B cell (primary cell): ENCODE measurements around the gene RPS8. TPM values are rescaled to one million over a fixed set of nuclear protein-coding genes. Genes with fewer than 3 reads are reported as not detected.
"Not testable (repeated sequence)": the region's sequence is repeated elsewhere in the genome, so short reads cannot be mapped to it uniquely, and the experiment has no call there.

ENCODE experiments used
- ATAC-seq: fragments of 200-7000 bp; cut with Tn5 transposase; one replicate; pipeline ENCODE4 v1.10.0; 2021; ENCODE audit warnings: low read depth, mild to moderate bottlenecking, moderate number of reproducible peaks, moderate library complexity
- CTCF ChIA-PET: fragments of 350-600 bp; sonication (Branson Sonifier 250); formaldehyde crosslinking; loops from one replicate; lab custom pipeline; 2021; ENCODE audit warnings: antibody characterized with exemption, inconsistent platforms; lab: Charles Lee
- POLR2A ChIA-PET: fragments of 350-600 bp; sonication (Branson Sonifier 250); formaldehyde crosslinking; loops from one replicate; lab custom pipeline; 2021; ENCODE audit warnings: antibody characterized with exemption; lab: Charles Lee
- DNase-seq: peaks from one replicate; pipeline ENCODE4 v3.0.0; 2013
- H2AFZ ChIP-seq: 2 replicates; pipeline ENCODE4 v1.6.1; 2012; ENCODE audit warnings: mild to moderate bottlenecking, low read depth, low read length; ENCODE audit not compliant: insufficient read depth, poor library complexity, severe bottlenecking
- H3K27ac ChIP-seq, 2 donors: 1 replicate in 1 of 2; 2 replicates in 1 of 2; pipeline ENCODE4 v1.5.1; 2012 to 2013; ENCODE audit warnings: low read length in 2 of 2, mild to moderate bottlenecking in 2 of 2, moderate library complexity in 1 of 2
- H3K27me3 ChIP-seq, 4 experiments: fragments of 200-600 bp in 1 of 4; sonication (generic) in 1 of 4; replicated peaks in 1 of 4; 1 replicate in 2 of 4; 2 replicates in 2 of 4; pipeline versions ENCODE4 v1.6.1 to v1.7.0; 2013 to 2016; ENCODE audit warnings: low read length in 3 of 4, mild to moderate bottlenecking in 2 of 4, mixed read lengths in 1 of 4, moderate library complexity in 1 of 4; ENCODE audit not compliant: insufficient read depth in 4 of 4, control insufficient read depth in 3 of 4; ENCODE audit errors: control extremely low read depth in 1 of 4
- H3K36me3 ChIP-seq, 2 experiments: replicated peaks in 1 of 2; 1 replicate in 1 of 2; 2 replicates in 1 of 2; pipeline versions ENCODE4 v1.6.1 to v1.7.1; 2013; ENCODE audit warnings: low read length in 1 of 2; ENCODE audit not compliant: insufficient read depth in 2 of 2, control insufficient read depth in 1 of 2; ENCODE audit errors: control extremely low read depth in 1 of 2, extremely low read depth in 1 of 2
- H3K4me1 ChIP-seq, 2 donors: fragments of 200-600 bp in 1 of 2; sonication (generic) in 1 of 2; 1 replicate in 1 of 2; 2 replicates in 1 of 2; pipeline versions ENCODE4 v1.5.1 to v1.6.1; 2013 to 2017; ENCODE audit warnings: low read length in 2 of 2; ENCODE audit not compliant: control insufficient read depth in 2 of 2, insufficient read depth in 2 of 2
- H3K4me2 ChIP-seq: replicated peaks from 2 replicates; pipeline ENCODE3; 2012; ENCODE audit warnings: mild to moderate bottlenecking, low read depth, low read length; ENCODE audit not compliant: poor library complexity, severe bottlenecking
- H3K4me3 ChIP-seq, 5 experiments: fragments of 200-600 bp in 1 of 5; sonication (generic) in 1 of 5; 1 replicate in 3 of 5; 2 replicates in 2 of 5; pipeline versions ENCODE4 v1.5.1 to v1.7.0; 2011 to 2016; ENCODE audit warnings: low read length in 4 of 5, mild to moderate bottlenecking in 4 of 5, low read depth in 2 of 5, control low read depth in 1 of 5, moderate library complexity in 1 of 5; ENCODE audit not compliant: insufficient read depth in 1 of 5; ENCODE audit errors: control extremely low read depth in 1 of 5, extremely low read depth in 1 of 5
- H3K79me2 ChIP-seq: fragments of 200-600 bp; sonication (generic); one replicate; pipeline ENCODE4 v1.6.0; 2016; ENCODE audit warnings: low read length; ENCODE audit not compliant: control insufficient read depth, insufficient read depth
- H3K9ac ChIP-seq: fragments of 200-600 bp; sonication (generic); 2 replicates; pipeline ENCODE4 v1.6.1; 2017; ENCODE audit warnings: mild to moderate bottlenecking, low read length, moderate library complexity
- H3K9me3 ChIP-seq, 3 donors: one replicate each; pipeline versions ENCODE4 v1.6.1 to v1.7.1; 2013; ENCODE audit warnings: low read length in 2 of 3; ENCODE audit not compliant: control insufficient read depth in 2 of 3, insufficient read depth in 1 of 3; ENCODE audit errors: control extremely low read depth in 1 of 3
- H4K20me1 ChIP-seq: 2 replicates; pipeline ENCODE4 v1.6.0; 2012; ENCODE audit warnings: mild to moderate bottlenecking, low read length; ENCODE audit not compliant: insufficient read depth, control insufficient read depth, poor library complexity, severe bottlenecking
- H3K27ac Mint-ChIP-seq: one replicate; pipeline ENCODE4 v1.8.0; 2021; ENCODE audit warnings: mixed read lengths
- H3K27me3 Mint-ChIP-seq: one replicate; pipeline ENCODE4 v1.8.0; 2021; ENCODE audit warnings: mixed read lengths
- H3K4me1 Mint-ChIP-seq: one replicate; pipeline ENCODE4 v1.8.0; 2021; ENCODE audit warnings: mixed read lengths
- H3K4me3 Mint-ChIP-seq: one replicate; pipeline ENCODE4 v1.8.0; 2021; ENCODE audit warnings: mixed read lengths
- H3K9me3 Mint-ChIP-seq: one replicate; pipeline ENCODE4 v1.8.0; 2022; ENCODE audit warnings: mixed read lengths; ENCODE audit not compliant: insufficient read depth
- EZH2 ChIP-seq: IDR thresholded peaks from 2 replicates; pipeline ENCODE4 v1.6.1; 2012; ENCODE audit warnings: borderline replicate concordance, low read depth, mild to moderate bottlenecking, moderate library complexity, low read length; ENCODE audit not compliant: insufficient read depth, poor library complexity, severe bottlenecking
- WGBS: methylation state at CpG from one replicate; pipeline ENCODE4 v1.1.5; 2013; ENCODE audit warnings: missing lambda C conversion rate; ENCODE audit not compliant: insufficient coverage; 5-methylcytosine and 5-hydroxymethylcytosine counted together
- intact Hi-C: fragments of 100-400 bp; cut with micrococcal nuclease; formaldehyde crosslinking; loops from one replicate; pipeline ENCODE4 v1.10.0; 2022
- polyA plus RNA-seq: library from polyadenylated mRNA; depleted of rRNA; stranded (reverse); fragments of >200 nt; gene quantifications from 2 replicates; pipeline ENCODE4 v1.2.3, GENCODE V29; 2012
- total RNA-seq, 2 donors: library from RNA; stranded (reverse); fragments of 120-200 nt in 1 of 2; gene quantifications; 1 replicate in 1 of 2; 2 replicates in 1 of 2; pipeline versions ENCODE4 v1.2.3 to v1.2.4, GENCODE V29; 2013 to 2022
- TF ChIP-seq, protein P1 (sequence below): fragments of 200-600 bp; IDR thresholded peaks from one replicate; pipeline ENCODE4 v1.8.0; 2022; ENCODE audit warnings: antibody characterized with exemption, mild to moderate bottlenecking

The RPS8 gene
- total and polyA plus RNA-seq, 2 donors (not counting 1 experiment from before 2014, with no cell fraction given): 2,525 to 4,047 TPM

GRCh38 chr1:44815926-44816325 is 40.6 kb downstream of the RPS8 start:
- H3K9me3 ChIP-seq, H3K4me2 ChIP-seq, H3K27ac Mint-ChIP-seq, H3K36me3 ChIP-seq, H3K27me3 Mint-ChIP-seq, H3K9me3 Mint-ChIP-seq, H3K27me3 ChIP-seq, H4K20me1 ChIP-seq, H3K4me3 ChIP-seq, ATAC-seq, H3K9ac ChIP-seq, H3K79me2 ChIP-seq, H3K4me3 Mint-ChIP-seq, H3K27ac ChIP-seq, H2AFZ ChIP-seq, intact Hi-C loops, DNase-seq: not testable (repeated sequence)
- ChIA-PET CTCF (interaction anchor here (3.3 kb wide), 1 partner anchor 16 kb away, joined by 20 read pairs; the partner anchor contains the start of gene PLK3), POLR2A (interaction anchor here (0.6 to 0.7 kb wide), 4 partner anchors 37 to 508 kb away, joined by 3 to 9 read pairs (median 4); no protein-coding TSS in a partner anchor)
- H3K4me1 ChIP-seq: peaks cover 22 to 44% of the 10 kb centered on the region in 2 donors
- whole genome bisulfite sequencing: 98% methylated on average over 5 of the region's 9 CpGs
- peaks cover 50% of the 10 kb centered on the region for H3K4me1 Mint-ChIP-seq

DNA sequence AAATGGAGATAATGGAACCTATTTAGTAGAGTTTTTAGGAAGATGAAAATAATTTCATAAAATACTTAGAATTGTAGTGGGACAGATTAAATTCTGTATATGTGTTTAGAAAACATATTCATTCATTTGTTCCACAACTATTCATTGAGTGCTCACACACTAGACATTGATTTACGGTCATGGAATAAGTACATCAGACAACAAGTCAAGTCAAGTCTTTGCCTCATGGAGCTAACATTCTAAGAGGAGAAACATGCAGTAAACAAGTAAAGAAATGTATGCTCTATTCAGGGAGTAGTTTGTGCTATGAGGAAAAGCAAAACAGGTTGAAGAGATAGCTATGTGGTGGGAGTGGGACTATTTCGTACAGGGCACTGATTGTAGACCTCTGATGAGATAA is 42.0 kb downstream of the RPS8 start:
- H3K79me2 ChIP-seq: no peaks in the 10 kb centered on the region
- H3K4me1 ChIP-seq: peaks cover 19 to 36% of the 10 kb centered on the region in 2 donors
- no peak overlapping the region for H3K27ac ChIP-seq
- H3K9me3 ChIP-seq: no peaks in the 10 kb centered on the region
- H3K27me3 Mint-ChIP-seq: no peaks in the 10 kb centered on the region
- peak overlapping the region; percentile 46 for H3K27ac Mint-ChIP-seq
- intact Hi-C loops: no loop called here
- H3K4me2 ChIP-seq: no peak overlapping the region
- no peaks in the 10 kb centered on the region for H4K20me1 ChIP-seq
- POLR2A ChIA-PET: interaction anchor here (1.0 to 5.2 kb wide), 3 partner anchors 9 to 17 kb away, joined by 3 to 61 read pairs (median 59); partner anchors contain the start of genes BTBD19, DYNLT4 and PLK3
- peak overlapping the region; percentile 41 for H3K4me3 Mint-ChIP-seq
- peaks cover 40% of the 10 kb centered on the region for H3K4me1 Mint-ChIP-seq
- no peaks in the 10 kb centered on the region for H3K36me3 ChIP-seq
- H3K4me3 ChIP-seq: no peak overlapping the region
- ATAC-seq (no peak), DNase-seq (no peak)
- no peaks in the 10 kb centered on the region for H3K9me3 Mint-ChIP-seq
- no peak overlapping the region for H2AFZ ChIP-seq
- CTCF ChIA-PET: interaction anchor here (1.0 to 6.7 kb wide), 4 partner anchors 8 to 18 kb away, joined by 3 to 70 read pairs (median 16); partner anchors contain the start of genes BTBD19 and PLK3
- WGBS: 88% methylated on average over 1 of the region's 2 CpGs
- H3K27me3 ChIP-seq: no peaks in the 10 kb centered on the region
- TF ChIP-seq, protein P1, sequence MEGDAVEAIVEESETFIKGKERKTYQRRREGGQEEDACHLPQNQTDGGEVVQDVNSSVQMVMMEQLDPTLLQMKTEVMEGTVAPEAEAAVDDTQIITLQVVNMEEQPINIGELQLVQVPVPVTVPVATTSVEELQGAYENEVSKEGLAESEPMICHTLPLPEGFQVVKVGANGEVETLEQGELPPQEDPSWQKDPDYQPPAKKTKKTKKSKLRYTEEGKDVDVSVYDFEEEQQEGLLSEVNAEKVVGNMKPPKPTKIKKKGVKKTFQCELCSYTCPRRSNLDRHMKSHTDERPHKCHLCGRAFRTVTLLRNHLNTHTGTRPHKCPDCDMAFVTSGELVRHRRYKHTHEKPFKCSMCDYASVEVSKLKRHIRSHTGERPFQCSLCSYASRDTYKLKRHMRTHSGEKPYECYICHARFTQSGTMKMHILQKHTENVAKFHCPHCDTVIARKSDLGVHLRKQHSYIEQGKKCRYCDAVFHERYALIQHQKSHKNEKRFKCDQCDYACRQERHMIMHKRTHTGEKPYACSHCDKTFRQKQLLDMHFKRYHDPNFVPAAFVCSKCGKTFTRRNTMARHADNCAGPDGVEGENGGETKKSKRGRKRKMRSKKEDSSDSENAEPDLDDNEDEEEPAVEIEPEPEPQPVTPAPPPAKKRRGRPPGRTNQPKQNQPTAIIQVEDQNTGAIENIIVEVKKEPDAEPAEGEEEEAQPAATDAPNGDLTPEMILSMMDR: no peak
- no peak for TF ChIP-seq EZH2
- H3K9ac ChIP-seq: no peak overlapping the region
